ENCODE data around the gene RABL6.
"Not testable (repeated sequence)": the region's sequence is repeated elsewhere in the genome, so short reads cannot be mapped to it uniquely, and the experiment has no call there.

The RABL6 gene

DNA sequence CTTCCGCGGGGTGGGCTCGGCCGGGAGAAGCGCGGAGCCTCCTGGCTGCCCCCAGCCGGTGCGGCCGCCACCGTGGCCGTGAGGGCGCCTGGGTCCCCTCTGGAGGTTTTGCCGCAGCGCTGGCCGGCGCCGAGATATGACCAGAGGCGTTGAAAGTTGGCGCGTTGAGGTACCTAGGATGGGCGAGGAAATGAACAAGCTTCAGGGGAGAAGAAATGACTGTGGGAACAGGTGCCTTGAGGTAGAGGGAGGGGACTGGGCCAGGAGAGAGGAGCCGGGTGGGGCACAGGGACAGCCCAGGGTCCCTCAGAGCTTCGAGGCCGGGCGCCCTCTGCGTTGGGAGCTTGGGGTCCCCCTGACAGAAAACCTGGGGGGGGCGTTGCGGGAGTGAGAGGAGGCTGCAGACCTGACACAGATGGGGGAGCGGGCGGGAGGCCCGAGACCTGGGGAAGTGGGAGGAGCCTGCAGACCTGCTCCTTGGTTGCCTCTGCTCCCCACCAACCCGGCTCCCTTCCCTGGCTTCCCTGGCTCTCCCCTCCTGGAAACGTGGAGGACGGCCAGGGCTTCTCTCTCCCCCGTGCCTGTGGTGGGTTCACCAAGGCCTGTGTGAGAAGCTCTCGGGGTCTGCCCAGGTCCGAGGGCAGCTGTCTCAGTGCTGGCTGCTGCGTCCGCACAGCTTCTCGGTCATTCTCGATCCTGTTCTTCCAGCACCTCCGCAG is 14.2 kb downstream of the RABL6 start:
- no peak for DNase-seq

DNA sequence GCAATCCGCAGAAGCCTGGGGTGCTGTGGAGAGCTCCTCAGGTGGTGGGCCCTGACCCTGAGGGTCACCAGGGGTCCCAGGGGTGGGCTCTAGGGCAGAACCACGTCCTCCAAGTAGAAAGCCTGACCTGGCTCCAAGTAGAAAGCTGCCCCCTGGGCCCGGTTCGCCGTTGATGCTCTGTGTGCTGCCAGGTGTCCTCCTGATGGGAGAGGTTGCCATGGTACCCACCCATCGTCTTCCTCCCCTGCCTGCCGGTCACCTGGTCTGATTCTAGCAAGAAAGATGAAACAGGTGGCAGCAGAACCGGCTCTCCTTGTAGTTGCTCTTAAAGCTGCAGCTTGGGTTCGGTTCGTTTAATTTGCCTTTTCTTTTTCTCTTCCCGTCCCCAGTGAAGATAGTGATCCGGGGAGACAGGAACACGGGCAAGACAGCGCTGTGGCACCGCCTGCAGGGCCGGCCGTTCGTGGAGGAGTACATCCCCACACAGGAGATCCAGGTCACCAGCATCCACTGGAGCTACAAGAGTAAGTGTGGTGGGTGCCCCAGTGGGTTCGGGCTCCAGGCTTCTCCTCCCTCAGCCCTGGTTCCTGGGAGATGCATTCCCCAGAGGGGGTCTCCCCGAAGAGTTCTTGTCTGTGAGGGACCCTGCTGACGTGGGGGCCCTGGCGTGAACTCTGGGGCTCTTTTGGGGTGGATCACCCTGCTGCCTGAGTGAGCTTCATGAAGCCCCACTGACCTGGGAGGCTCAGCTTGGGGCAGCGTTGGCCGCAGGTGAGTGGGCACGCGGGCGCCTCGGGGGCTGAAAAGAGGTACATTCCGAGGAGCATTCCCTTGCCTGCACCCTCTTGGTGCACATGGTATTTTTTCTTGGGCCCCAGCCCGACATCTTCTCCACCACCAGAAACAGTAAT is 15.6 kb downstream of the RABL6 start:
- DNase-seq: no peak

- DNase-seq: no peak
Measured at GRCh38 chr9:136824496-136825225, 16.9 kb downstream of the RABL6 start.

- DNase-seq: no peak
Measured at GRCh38 chr9:136825295-136826187, 17.8 kb downstream of the RABL6 start.

GRCh38 chr9:136826188-136826541 is 18.4 kb downstream of the RABL6 start:
- no peak for DNase-seq

DNA sequence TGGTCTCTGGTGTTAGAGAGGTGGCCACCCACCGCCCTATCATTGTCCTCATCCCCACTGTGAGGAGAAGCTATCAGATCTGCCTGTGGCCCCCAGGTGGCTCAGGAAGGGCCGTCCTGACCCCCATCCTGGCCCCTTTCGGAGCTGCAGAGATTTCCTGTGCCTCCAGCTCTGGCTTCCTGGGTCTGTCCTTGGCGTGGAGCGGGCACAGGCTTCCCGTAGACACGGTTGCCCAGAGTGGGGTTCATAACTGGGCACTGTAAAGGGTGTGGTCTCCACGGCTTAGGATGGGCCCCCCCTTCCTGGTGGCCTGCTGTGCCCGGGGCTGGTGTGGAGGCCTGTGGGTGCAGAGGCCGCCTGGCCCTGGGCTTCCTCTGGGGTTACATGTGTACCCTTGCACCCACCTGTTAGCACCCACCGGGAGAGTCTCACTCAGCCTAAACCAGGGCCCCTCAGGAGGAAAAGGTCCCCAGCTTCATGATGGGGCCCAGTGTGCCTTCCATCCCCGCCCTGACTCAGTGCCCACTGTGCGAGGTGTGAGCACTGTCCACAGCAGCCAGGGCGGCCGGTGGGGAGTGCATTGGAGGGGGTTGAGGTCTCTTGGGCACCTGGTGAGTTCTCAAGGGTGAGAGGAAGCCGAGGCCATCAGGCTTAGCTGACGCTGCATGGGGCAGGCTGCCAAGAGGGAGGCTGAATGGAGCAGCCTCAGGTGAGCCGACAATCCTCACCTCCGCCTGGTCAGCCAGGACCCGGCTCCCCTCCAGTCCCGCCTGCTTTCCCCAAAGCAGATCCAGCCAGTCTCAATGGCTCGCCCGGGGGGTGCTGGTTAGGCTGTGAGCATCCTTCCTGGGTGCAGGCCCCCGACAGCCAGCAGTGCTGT is 19.2 kb downstream of the RABL6 start:
- no peak for DNase-seq

GRCh38 chr9:136827794-136828473 is 20.2 kb downstream of the RABL6 start:
- no peak for DNase-seq

GRCh38 chr9:136828474-136829140 is 20.9 kb downstream of the RABL6 start:
- DNase-seq: no peak

DNA sequence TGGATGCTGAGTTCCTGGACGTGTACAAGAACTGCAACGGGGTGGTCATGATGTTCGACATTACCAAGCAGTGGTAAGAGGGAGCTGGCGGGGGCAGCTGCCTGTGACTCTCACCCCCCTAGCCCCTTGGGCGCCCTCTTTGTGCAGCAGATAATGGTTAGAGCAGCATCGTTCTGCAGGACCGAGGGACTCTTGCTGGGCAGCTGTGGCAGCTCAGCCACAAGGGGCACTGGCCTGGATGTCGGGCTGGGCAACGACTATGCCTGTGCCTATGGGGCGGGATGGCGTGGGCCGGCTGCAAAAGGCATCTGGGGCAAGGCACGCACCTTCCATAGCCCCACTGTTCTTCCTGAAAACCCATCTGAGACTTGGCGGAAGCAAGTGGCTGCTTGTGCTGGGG is 21.7 kb downstream of the RABL6 start:
- no peak for DNase-seq

DNA sequence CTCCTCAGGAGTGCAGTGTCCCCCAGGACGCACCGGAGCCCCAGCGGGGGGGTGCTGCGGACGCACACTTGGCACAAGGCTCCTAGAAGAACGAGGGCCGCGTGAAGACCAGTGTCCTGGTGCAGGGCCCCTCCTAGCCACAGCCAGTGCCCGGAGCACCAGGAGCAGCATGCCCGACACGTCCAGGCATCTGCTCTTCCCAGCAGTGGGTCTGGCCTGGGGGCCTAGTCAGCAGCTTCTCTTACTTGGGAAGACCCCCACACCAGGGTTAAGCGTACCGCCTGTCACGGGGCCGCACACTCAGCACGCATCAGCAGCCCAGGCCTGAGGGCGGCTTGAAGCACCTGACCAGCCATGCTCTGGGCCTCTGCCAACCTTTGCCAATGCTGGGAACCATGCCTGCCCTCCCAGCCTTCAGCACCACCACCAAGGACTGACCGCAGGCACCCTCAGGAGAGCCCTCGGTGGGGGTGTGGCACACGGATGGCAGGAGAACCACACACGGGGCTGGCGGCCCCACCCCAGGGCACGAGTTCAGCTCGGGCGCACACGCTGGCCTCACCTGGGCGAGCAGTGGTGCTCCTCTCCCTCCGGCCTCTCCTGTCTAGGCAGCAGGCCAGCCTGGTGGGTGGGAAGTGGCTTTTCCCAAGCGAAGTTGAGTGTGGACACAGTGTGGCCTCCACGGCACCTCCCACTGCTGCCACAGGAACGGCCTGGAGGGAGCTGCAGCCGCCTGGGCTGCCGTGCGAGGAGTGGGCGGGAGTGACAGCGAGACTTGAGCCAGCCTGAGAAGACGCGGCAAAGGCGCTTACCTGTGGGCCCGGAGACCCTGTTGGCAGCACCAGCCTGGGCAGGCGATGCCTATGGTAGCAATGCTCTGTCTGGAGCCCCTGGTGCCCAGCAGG is 22.5 kb downstream of the RABL6 start:
- no peak for DNase-seq

- DNase-seq: no peak
Measured at GRCh38 chr9:136831002-136831719, 23.4 kb downstream of the RABL6 start.

- no peak for DNase-seq
Measured at GRCh38 chr9:136831720-136832104, 24.0 kb downstream of the RABL6 start.

GRCh38 chr9:136832581-136832980 is 24.8 kb downstream of the RABL6 start:
- DNase-seq: no peak

- not testable (repeated sequence) for DNase-seq
Measured at GRCh38 chr9:136833381-136834048, 25.8 kb downstream of the RABL6 start.

DNA sequence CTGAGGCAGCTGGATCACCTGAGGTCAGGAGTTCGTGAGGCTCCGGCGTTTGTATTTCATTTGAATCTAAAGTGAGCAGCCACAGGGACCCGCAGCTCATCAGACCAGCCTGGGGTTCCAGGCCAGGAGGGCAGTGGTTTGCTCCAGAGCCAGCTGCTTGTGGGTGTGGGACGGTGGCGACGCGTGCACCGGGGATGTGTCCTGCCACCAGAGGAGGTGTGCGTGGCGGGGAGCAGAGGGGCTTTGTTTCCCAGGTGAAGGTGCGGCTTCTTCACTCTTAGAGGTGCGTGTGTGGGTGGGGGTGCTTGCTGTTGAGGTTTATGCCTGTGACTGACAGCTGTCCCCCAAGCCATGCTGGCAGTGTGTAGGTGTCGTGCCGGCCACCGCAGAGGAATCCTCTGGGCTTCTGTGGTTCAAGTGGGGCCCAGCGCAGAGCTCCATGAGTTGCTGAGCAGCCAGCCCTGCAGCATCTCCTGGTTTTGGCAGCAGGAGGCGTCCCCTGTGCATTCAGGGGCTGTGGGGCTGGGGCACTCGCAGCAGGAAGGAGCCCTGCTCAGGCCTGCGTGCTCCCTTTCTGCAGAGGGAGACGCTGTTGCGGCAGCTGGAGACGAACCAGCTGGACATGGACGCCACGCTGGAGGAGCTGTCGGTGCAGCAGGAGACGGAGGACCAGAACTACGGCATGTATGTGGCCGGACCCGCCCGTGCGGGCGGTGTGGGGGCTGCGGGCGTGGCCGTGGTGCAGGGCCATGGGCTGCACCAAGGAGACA is 27.6 kb downstream of the RABL6 start:
- DNase-seq: no peak

Data from fibroblast of skin of back (primary cell).